ENCODE measurements around the gene WDR81. TPM values are rescaled to one million over a fixed set of nuclear protein-coding genes. Genes with fewer than 3 reads are reported as not detected.
A peak's percentile ranks its signal among the peaks of the same experiment; 100 is the strongest.

WDR81 gene
- total RNA-seq (16.5 and 17.3 TPM in 2 replicates), polyA plus RNA-seq (10.4 and 12.1 TPM in 2 replicates), polyA minus RNA-seq (10.2 and 10.9 TPM in 2 replicates), Bru-seq, nascent RNA (percentile 42 among the genes with signal in this experiment), BruChase-seq, experiment 1, labeled RNA remaining after a 6-hour chase (percentile 58 among the genes with signal in this experiment), BruChase-seq, experiment 2, labeled RNA remaining after a 2-hour chase (percentile 54 among the genes with signal in this experiment)
- polyA plus RNA-seq (2011; cell fraction: cytosol; rRNA removed), result 5.0 and 7.6 TPM in 2 replicates
- 18.5 and 22.3 TPM in 2 replicates for polyA plus RNA-seq (2011; cell fraction: nucleus; rRNA removed)
- polyA plus RNA-seq (2012), result 10.1 and 11.7 TPM in 2 replicates
- polyA minus RNA-seq (2011; cell fraction: cytosol; rRNA and poly(A)+ RNA removed), result 12.5 TPM
- polyA minus RNA-seq (2011; cell fraction: nucleus; rRNA and poly(A)+ RNA removed), result 9.7 and 18.8 TPM in 2 replicates
- long read RNA-seq, full-length matches to known transcripts, result 6 of 23 reads
- long read RNA-seq, partial matches to known transcripts, result 12 of 23 reads
- long read RNA-seq, other reads (novel, unspliced or antisense), result 5 of 23 reads

- ChIA-PET POLR2A (no interaction called here), CTCF (interaction anchor here (1.0 to 12.8 kb wide), 4 partner anchors 49 to 141 kb away, joined by 3 to 262 read pairs (median 6); no protein-coding TSS in a partner anchor)
- no peaks in the 10 kb centered on the region for H3K36me3 ChIP-seq (ENCODE audit: control insufficient read depth in 2 of 2, extremely low read depth in 1 of 2, insufficient read depth in 2 of 2, low read length in 2 of 2)
- TF ChIP-seq POLR2A (IDR thresholded peaks at IDR 0.05; ENCODE audit: low read depth, low read length) (peak; percentile 50), MYC (IDR thresholded peaks at IDR 0.05; ENCODE audit: low read depth, low read length) (peak; percentile 70), GATA2 (IDR thresholded peaks at IDR 0.05; ENCODE audit: insufficient read depth, insufficient read length, low read depth, low read length) (no peak), CTCF (IDR thresholded peaks at IDR 0.05; ENCODE audit: extremely low read depth in 1 of 2, insufficient read depth in 1 of 2, low read depth in 1 of 2, low read length in 2 of 2) (no peak), MAX (IDR thresholded peaks at IDR 0.05; ENCODE audit: insufficient read depth, insufficient read length) (peak; percentile 98), FOS (IDR thresholded peaks at IDR 0.05; ENCODE audit: borderline replicate concordance, insufficient read depth, low read length) (no peak), POLR2AphosphoS5 (IDR thresholded peaks at IDR 0.05; ENCODE audit: insufficient read depth, low read depth, low read length) (peak; percentile 95)
- intact Hi-C loops (cut with micrococcal nuclease) (loop anchor here (2.0 kb wide), 1 partner anchor 104 kb away; the partner anchor contains the start of gene SMYD4), dilution Hi-C loops (cut with MboI; ENCODE audit: extremely low pct_ligation_motif_present, low sequenced_read_pairs) (no loop called here)
- peaks cover 2% of the 10 kb centered on the region for H3K79me2 ChIP-seq (ENCODE audit: control insufficient read depth, insufficient read depth, low read length)
- H3K4me2 ChIP-seq (ENCODE audit: insufficient read depth, low read length), result peak within 1 kb of the TSS; percentile 54
- H3K27me3 ChIP-seq (ENCODE audit: control insufficient read depth in 2 of 2, insufficient read depth in 2 of 2, low read length in 2 of 2), result no peaks in the 10 kb centered on the region
- DNase-seq (ENCODE audit: low read depth, low spot score) (peak; percentile 69), FAIRE-seq (peak; percentile 77)
- BruUV-seq (replicated peaks), result no TSS peak
- H3K9me3 ChIP-seq (replicated peaks; ENCODE audit: control insufficient read depth, insufficient read depth, low read length), result no peaks in the 10 kb centered on the region
- H4K20me1 ChIP-seq (replicated peaks; ENCODE audit: control insufficient read depth, extremely low read depth, insufficient read depth, low read length), result no peaks in the 10 kb centered on the region
- H3K9me1 ChIP-seq (replicated peaks; ENCODE audit: control insufficient read depth, extremely low read depth, insufficient read depth, low read length), result no peaks in the 10 kb centered on the region
- H3K27ac ChIP-seq (ENCODE audit: insufficient read depth, low read depth, low read length), result peak within 1 kb of the TSS; percentile 22
- peaks cover 7% of the 10 kb centered on the region for H3K4me1 ChIP-seq (ENCODE audit: control insufficient read depth, extremely low read depth, insufficient read depth, low read length)
- peak within 1 kb of the TSS; percentile 41 for H3K9ac ChIP-seq (replicated peaks; ENCODE audit: extremely low read depth, insufficient read depth, low read length)
- H3K4me3 ChIP-seq (replicated peaks in 1 of 3; ENCODE audit: insufficient read depth in 1 of 3, low read depth in 1 of 3, low read length in 3 of 3), result peak within 1 kb of the TSS; percentile 14 to 55 (median 16)
- H2AFZ ChIP-seq (ENCODE audit: low read depth, low read length), result peak within 1 kb of the TSS; percentile 27
Observed at GRCh38 chr17:1724351-1724868, at the start of gene WDR81. Gene WDR81, plus strand, starts transcription at chr17:1724704. Its CDS starts 256 bp downstream, at chr17:1724960.

All from endothelial cell of umbilical vein (primary cell).